HepG2 (cell line): Measurements from ENCODE around the gene OLFM4. TPM values are rescaled to one million over a fixed set of nuclear protein-coding genes. Genes with fewer than 3 reads are reported as not detected.

Source experiments
- ATAC-seq: fragments of 200-7000 bp; cut with Tn5 transposase; 3 replicates; pipeline ENCODE4 v1.9.1; 2020; ENCODE audit warnings: mild to moderate bottlenecking, moderate library complexity
- BruUV-seq: library from RNA; stranded (reverse); fragments of 400-500 nt; replicated peaks from 2 replicates; lab custom pipeline; 2021; lab: Mats Ljungman, UMichigan
- CTCF ChIA-PET: fragments of 300-600 bp; formaldehyde crosslinking; extraction: SDS; loops from one replicate; lab custom pipeline; 2021; ENCODE audit warnings: low total read pairs, inconsistent platforms, low intra/inter-chr PET ratio; lab: Yijun Ruan, JAX
- POLR2A ChIA-PET: fragments of 350-600 bp; sonication (Branson Sonifier 250); formaldehyde crosslinking; loops from one replicate; lab custom pipeline; 2020; ENCODE audit warnings: antibody characterized with exemption, inconsistent platforms; lab: Yijun Ruan, JAX
- DNase-seq: peaks from one replicate; pipeline ENCODE4 v3.0.0-alpha.2; 2015; ENCODE audit warnings: low spot score
- FAIRE-seq: peaks from 3 replicates; lab custom pipeline; 2011; peaks lifted over from hg19 to GRCh38; lab: Jason Lieb, UNC
- H2AFZ ChIP-seq: one replicate; pipeline ENCODE4 v1.6.1; 2011; ENCODE audit warnings: low read length, inconsistent platforms
- H3K27ac ChIP-seq: fragments of 300-600 bp; 3 replicates; pipeline ENCODE4 v1.8.0; 2011; ENCODE audit warnings: mixed run types, mild to moderate bottlenecking, mixed read lengths, low read length, inconsistent platforms; ENCODE audit not compliant: insufficient read depth; ENCODE audit errors: extremely low read length
- H3K27me3 ChIP-seq, 2 experiments: fragments of 200-600 bp in 1 of 2; 2 replicates in 1 of 2; 3 replicates in 1 of 2; pipeline versions ENCODE4 v1.6.0 to v1.8.0; 2011; ENCODE audit warnings: low read length in 2 of 2, mild to moderate bottlenecking in 2 of 2, moderate library complexity in 2 of 2, inconsistent platforms in 1 of 2; ENCODE audit not compliant: insufficient read depth in 2 of 2, control insufficient read depth in 1 of 2
- H3K36me3 ChIP-seq, 2 experiments: fragments of 200-600 bp in 1 of 2; replicated peaks in 1 of 2; 2 replicates in 1 of 2; 3 replicates in 1 of 2; pipeline versions ENCODE4 v1.5.1 to v1.8.0; 2011; ENCODE audit warnings: low read length in 2 of 2, inconsistent platforms in 1 of 2; ENCODE audit not compliant: insufficient read depth in 2 of 2, control insufficient read depth in 1 of 2
- H3K4me1 ChIP-seq: 2 replicates; pipeline ENCODE4 v1.5.1; 2012; ENCODE audit warnings: low read length, inconsistent platforms; ENCODE audit not compliant: insufficient read depth
- H3K4me2 ChIP-seq: 2 replicates; pipeline ENCODE4 v1.6.0; 2011; ENCODE audit warnings: low read depth, low read length, inconsistent platforms
- H3K4me3 ChIP-seq, 3 experiments: fragments of 200-600 bp in 1 of 3; sonication (generic), shearing (Covaris generic) in 1 of 3; replicated peaks in 1 of 3; 2 replicates each; pipeline ENCODE4 v1.5.1; 2011 to 2016; ENCODE audit warnings: low read length in 3 of 3, inconsistent platforms in 2 of 3, low read depth in 2 of 3, mild to moderate bottlenecking in 2 of 3, control low read depth in 1 of 3, mixed read lengths in 1 of 3; ENCODE audit not compliant: insufficient read depth in 1 of 3
- H3K79me2 ChIP-seq: one replicate; pipeline ENCODE4 v1.6.1; 2011; ENCODE audit warnings: low read length, inconsistent platforms; ENCODE audit not compliant: insufficient read depth
- H3K9ac ChIP-seq: 2 replicates; pipeline ENCODE4 v1.6.0; 2011; ENCODE audit warnings: mild to moderate bottlenecking, low read depth, low read length, inconsistent platforms; ENCODE audit not compliant: insufficient read depth
- H3K9me3 ChIP-seq: 2 replicates; pipeline ENCODE4 v1.5.1; 2012; ENCODE audit warnings: mild to moderate bottlenecking, low read length
- H4K20me1 ChIP-seq: 2 replicates; pipeline ENCODE4 v1.6.0; 2011; ENCODE audit warnings: inconsistent platforms, mild to moderate bottlenecking, low read length, moderate library complexity; ENCODE audit not compliant: insufficient read depth
- EEA1 ChIP-seq: sonication (generic); formaldehyde crosslinking; IDR thresholded peaks from 2 replicates; pipeline ENCODE4 v1.5.1; 2020; ENCODE audit warnings: mild to moderate bottlenecking, missing genetic modification reagents, borderline replicate concordance
- HNF4G ChIP-seq, 2 experiments: sonication (generic) in 1 of 2; formaldehyde crosslinking in 1 of 2; IDR thresholded peaks; 2 replicates each; pipeline versions ENCODE4 v1.4.0 to v1.6.1; 2011 to 2020; ENCODE audit warnings: borderline replicate concordance in 2 of 2, low read depth in 2 of 2, mild to moderate bottlenecking in 2 of 2, low read length in 1 of 2, missing genetic modification reagents in 1 of 2, moderate library complexity in 1 of 2
- HNRNPK ChIP-seq: fragments of 200-400 bp; formaldehyde crosslinking; IDR thresholded peaks from 2 replicates; pipeline ENCODE4 v1.6.1; 2018; ENCODE audit warnings: low read length, low read depth, moderate library complexity, mild to moderate bottlenecking; ENCODE audit not compliant: poor library complexity, severe bottlenecking
- KDM2A ChIP-seq: sonication (generic); formaldehyde crosslinking; IDR thresholded peaks from 2 replicates; pipeline ENCODE4 v1.4.0; 2020; ENCODE audit warnings: low read depth, missing genetic modification reagents, borderline replicate concordance
- MEF2D ChIP-seq: sonication (generic); formaldehyde crosslinking; IDR thresholded peaks from 2 replicates; pipeline ENCODE4 v1.5.1; 2020; ENCODE audit warnings: mild to moderate bottlenecking, missing genetic modification reagents
- NCOA1 ChIP-seq: sonication (generic); formaldehyde crosslinking; IDR thresholded peaks from 2 replicates; pipeline ENCODE4 v1.9.0; 2021; ENCODE audit warnings: missing genetic modification reagents
- PRPF4 ChIP-seq: fragments of 200-400 bp; formaldehyde crosslinking; IDR thresholded peaks from 2 replicates; pipeline ENCODE4 v1.6.1; 2016; ENCODE audit warnings: low read length, low read depth; ENCODE audit not compliant: poor library complexity, severe bottlenecking
- TBL1XR1 ChIP-seq: fragments of 150-350 bp; IDR thresholded peaks from 2 replicates; pipeline ENCODE4 v1.6.1; 2014; ENCODE audit warnings: borderline replicate concordance, low read length; ENCODE audit not compliant: partially characterized antibody
- TEAD3 ChIP-seq: optimal IDR thresholded peaks from 2 replicates; pipeline ENCODE3; 2016; ENCODE audit warnings: borderline replicate concordance
- TOE1 ChIP-seq: sonication (generic); formaldehyde crosslinking; IDR thresholded peaks from 2 replicates; pipeline ENCODE4 v1.4.0; 2020; ENCODE audit warnings: mild to moderate bottlenecking, missing genetic modification reagents
- ZC3H4 ChIP-seq: sonication (generic); formaldehyde crosslinking; IDR thresholded peaks from 2 replicates; pipeline ENCODE4 v1.4.0; 2020; ENCODE audit warnings: missing genetic modification reagents, borderline replicate concordance
- ZFX ChIP-seq: sonication (generic); formaldehyde crosslinking; IDR thresholded peaks from 2 replicates; pipeline ENCODE4 v1.4.0; 2020; ENCODE audit warnings: mild to moderate bottlenecking, low read depth, missing genetic modification reagents, moderate library complexity
- ZKSCAN1 ChIP-seq: fragments of 150-350 bp; IDR thresholded peaks from 2 replicates; pipeline ENCODE4 v1.6.1; 2014; ENCODE audit warnings: low read length
- ZNF414 ChIP-seq: sonication (generic); formaldehyde crosslinking; IDR thresholded peaks from 2 replicates; pipeline ENCODE4 v1.5.0; 2020; ENCODE audit warnings: missing genetic modification reagents
- ZNF672 ChIP-seq: sonication (generic); formaldehyde crosslinking; IDR thresholded peaks from 2 replicates; pipeline ENCODE4 v1.8.1; 2022; ENCODE audit warnings: missing genetic modification reagents
- ZNF747 ChIP-seq: sonication (generic); formaldehyde crosslinking; IDR thresholded peaks from 2 replicates; pipeline ENCODE4 v1.8.1; 2023; ENCODE audit warnings: missing genetic modification reagents, mild to moderate bottlenecking, borderline replicate concordance
- WGBS: methylation state at CpG from one replicate; pipeline ENCODE4 v1.1.6; 2017; ENCODE audit warnings: low lambda C conversion rate; 5-methylcytosine and 5-hydroxymethylcytosine counted together
- in situ Hi-C: cut with HindIII; loops from 2 replicates; pipeline ENCODE4 v1.10.0; 2017; ENCODE audit warnings: low pct_unique_long_range_greater_than_20kb; ENCODE audit not compliant: extremely low pct_ligation_motif_present
- intact Hi-C: fragments of 100-400 bp; cut with micrococcal nuclease; formaldehyde crosslinking; loops from one replicate; pipeline ENCODE4 v1.10.0; 2022; ENCODE audit not compliant: unreplicated experiment
- polyA plus RNA-seq, 8 experiments: library from polyadenylated mRNA; depleted of rRNA in 3 of 8; stranded (reverse) in 7 of 8; unstranded in 1 of 8; fragments of >200 nt; fragmentation: Illumina TruSeq in 4 of 8; extraction: Trizol in 4 of 8; gene quantifications; 2 replicates each; pipeline versions ENCODE4 v1.2.1 to v1.2.3, GENCODE V29; 2011 to 2016; ENCODE audit warnings: low read depth in 4 of 8, missing spikeins in 1 of 8, mixed read lengths in 1 of 8; ENCODE audit not compliant: insufficient read depth in 1 of 8
- total RNA-seq, 5 experiments: library from RNA; depleted of rRNA; stranded (reverse); fragments of >200 nt; fragmentation: Illumina TruSeq; extraction: Trizol; gene quantifications; 2 replicates each; pipeline ENCODE4 v1.2.3, GENCODE V29; 2016; ENCODE audit warnings: low read depth in 1 of 5

Gene OLFM4
- total and polyA plus RNA-seq, 2 of the 13 experiments (the other 11 are each of a cell fraction or from before 2014, with no cell fraction given): not detected

DNA sequence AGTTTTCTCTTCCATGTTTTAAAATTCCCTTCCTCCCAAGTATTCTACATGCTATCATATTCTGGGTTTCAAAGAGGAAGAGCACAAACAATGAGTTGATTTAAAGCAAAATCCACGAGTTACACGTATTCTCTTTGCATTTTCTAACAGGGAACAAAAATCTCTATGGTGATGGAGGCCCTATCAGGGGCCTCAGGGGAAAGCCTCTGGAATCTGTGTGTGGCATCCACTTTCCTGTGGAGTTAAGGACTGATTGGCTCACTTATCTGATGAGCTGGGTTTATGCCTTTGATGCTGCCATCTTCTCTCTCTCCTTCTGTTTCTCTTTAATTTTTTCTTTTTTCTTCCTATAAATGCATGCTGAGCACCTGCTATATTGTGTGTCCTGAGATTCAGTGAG lies 14.8 kb downstream of the OLFM4 start:
- no peaks in the 10 kb centered on the region for H3K36me3 ChIP-seq
- FAIRE-seq (no peak), ATAC-seq (no peak), DNase-seq (no peak)
- no peaks in the 10 kb centered on the region for H3K79me2 ChIP-seq
- H3K9me3 ChIP-seq: no peaks in the 10 kb centered on the region
- intact Hi-C loops (no loop called here), in situ Hi-C loops (no loop called here)
- H3K27me3 ChIP-seq: no peaks in the 10 kb centered on the region; a peak in 1 of 5 replicates
- 0% methylated on average over 2 of the region's 2 CpGs for WGBS
- no peaks in the 10 kb centered on the region for H4K20me1 ChIP-seq
- H3K27ac ChIP-seq: no peak overlapping the region
- CTCF ChIA-PET: no interaction called here
- no peaks in the 10 kb centered on the region for H3K4me1 ChIP-seq
- BruUV-seq: no TSS peak
- no peak overlapping the region for H3K9ac ChIP-seq
- TF ChIP-seq HNRNPK (no peak), ZNF747 (CRISPR knock-in tag) (no peak), TBL1XR1 (no peak), ZC3H4 (no peak), HNF4G (IDR thresholded peaks at IDR 0.05; ENCODE audit: borderline replicate concordance, low read depth, low read length) (no peak), HNF4G (CRISPR knock-in tag; IDR thresholded peaks at IDR 0.05; ENCODE audit: borderline replicate concordance, low read depth) (no peak), MEF2D (CRISPR knock-in tag) (no peak), ZNF414 (no peak), NCOA1 (CRISPR knock-in tag) (no peak), PRPF4 (no peak), TOE1 (no peak), ZNF672 (CRISPR knock-in tag) (no peak), EEA1 (CRISPR knock-in tag) (no peak), ZFX (no peak), TEAD3 (no peak), KDM2A (CRISPR knock-in tag) (no peak), ZKSCAN1 (no peak)
- no peak overlapping the region for H3K4me3 ChIP-seq
- no peak overlapping the region for H3K4me2 ChIP-seq
- no peak overlapping the region for H2AFZ ChIP-seq
- POLR2A ChIA-PET: no interaction called here
